D721Med (cell line): ENCODE measurements around the gene BMERB1.
"Not testable (repeated sequence)": the region's sequence is repeated elsewhere in the genome, so short reads cannot be mapped to it uniquely, and the experiment has no call there.

Experiments used
- DNase-seq: peaks from one replicate; pipeline ENCODE4 v3.0.0; 2011; ENCODE audit warnings: low spot score; ENCODE audit not compliant: insufficient read length
- FAIRE-seq: peaks from 2 replicates; lab custom pipeline; 2011; peaks lifted over from hg19 to GRCh38; lab: Jason Lieb, UNC
- TF ChIP-seq, protein P1 (sequence below): IDR thresholded peaks from 2 replicates; pipeline ENCODE4 v1.5.1; 2012; ENCODE audit warnings: mild to moderate bottlenecking, control low read depth; ENCODE audit not compliant: insufficient read depth; ENCODE audit errors: missing control alignments

BMERB1 gene

DNA sequence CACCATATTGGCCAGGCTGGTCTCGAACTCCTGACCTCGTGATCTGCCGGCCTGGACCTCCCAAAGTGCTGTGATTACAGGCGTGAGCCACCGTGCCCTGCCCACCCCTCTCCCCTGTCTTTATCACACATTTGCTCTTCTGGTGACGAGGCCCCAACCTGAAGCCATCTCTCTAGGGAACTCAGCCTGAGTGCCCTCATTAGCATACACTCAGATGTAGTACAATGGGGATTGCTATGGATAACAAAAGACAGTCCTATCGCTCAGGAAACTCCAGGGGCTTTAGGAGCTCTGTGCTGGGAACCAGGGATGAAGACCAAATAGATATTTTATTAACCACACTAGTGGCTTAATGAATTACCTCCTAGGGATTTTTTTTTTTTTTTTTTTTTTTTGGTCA lies 107.9 kb downstream of the BMERB1 start:
- no peak for FAIRE-seq
- DNase-seq, result no peak
- TF ChIP-seq, protein P1, sequence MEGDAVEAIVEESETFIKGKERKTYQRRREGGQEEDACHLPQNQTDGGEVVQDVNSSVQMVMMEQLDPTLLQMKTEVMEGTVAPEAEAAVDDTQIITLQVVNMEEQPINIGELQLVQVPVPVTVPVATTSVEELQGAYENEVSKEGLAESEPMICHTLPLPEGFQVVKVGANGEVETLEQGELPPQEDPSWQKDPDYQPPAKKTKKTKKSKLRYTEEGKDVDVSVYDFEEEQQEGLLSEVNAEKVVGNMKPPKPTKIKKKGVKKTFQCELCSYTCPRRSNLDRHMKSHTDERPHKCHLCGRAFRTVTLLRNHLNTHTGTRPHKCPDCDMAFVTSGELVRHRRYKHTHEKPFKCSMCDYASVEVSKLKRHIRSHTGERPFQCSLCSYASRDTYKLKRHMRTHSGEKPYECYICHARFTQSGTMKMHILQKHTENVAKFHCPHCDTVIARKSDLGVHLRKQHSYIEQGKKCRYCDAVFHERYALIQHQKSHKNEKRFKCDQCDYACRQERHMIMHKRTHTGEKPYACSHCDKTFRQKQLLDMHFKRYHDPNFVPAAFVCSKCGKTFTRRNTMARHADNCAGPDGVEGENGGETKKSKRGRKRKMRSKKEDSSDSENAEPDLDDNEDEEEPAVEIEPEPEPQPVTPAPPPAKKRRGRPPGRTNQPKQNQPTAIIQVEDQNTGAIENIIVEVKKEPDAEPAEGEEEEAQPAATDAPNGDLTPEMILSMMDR, result no peak

DNA sequence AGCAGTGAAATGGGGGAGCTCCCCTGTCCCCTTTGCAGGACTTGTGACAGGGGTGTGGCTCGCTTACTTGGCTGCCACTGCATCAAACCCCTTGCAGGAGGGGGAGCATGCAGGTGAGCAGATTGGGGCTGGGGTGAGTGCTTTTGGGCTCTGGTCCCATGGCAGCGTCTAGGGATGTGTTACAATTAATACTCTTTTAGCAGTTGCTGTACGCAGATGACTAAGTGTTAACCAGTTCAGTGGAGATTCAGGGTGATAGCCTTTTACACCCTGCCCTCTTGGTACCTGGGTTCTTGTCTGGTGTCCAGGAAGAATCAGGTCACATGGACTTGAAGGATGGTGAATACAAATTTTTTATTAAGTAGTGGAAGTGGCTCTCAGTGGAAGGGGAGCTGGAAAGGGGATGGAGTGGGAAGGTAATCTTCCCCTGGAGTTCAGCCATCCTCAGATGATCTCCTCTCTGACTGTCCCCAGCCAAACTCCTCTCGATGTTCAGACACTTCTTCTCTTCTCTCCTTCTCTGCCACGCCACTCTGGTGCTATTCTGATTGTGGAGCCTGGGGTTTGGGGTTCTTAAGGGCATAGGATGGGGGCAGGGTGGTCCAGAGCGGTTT lies 108.5 kb downstream of the BMERB1 start:
- TF ChIP-seq, protein P1, result no peak
- no peak for DNase-seq
- no peak for FAIRE-seq

DNA sequence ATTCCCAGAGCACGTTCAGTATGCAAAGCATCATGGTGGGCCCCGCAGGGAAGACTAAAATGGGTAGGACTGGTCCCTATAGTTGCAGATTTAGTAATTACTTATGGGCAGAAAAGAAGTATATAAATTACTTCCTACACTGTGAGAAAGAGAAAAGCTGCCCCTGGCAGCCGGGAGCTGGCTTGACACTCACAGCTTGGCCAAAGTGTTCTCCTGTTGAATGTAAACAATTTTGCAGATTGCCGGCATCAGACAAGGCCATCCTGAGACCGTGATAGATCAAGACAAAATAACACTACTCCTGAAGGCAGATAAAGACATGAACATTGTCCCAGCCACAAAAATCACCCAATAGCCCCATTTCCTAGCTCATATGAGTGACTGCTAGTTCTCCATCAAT lies 110.0 kb downstream of the BMERB1 start:
- DNase-seq (no peak), FAIRE-seq (no peak)
- TF ChIP-seq, protein P1, result no peak

DNA sequence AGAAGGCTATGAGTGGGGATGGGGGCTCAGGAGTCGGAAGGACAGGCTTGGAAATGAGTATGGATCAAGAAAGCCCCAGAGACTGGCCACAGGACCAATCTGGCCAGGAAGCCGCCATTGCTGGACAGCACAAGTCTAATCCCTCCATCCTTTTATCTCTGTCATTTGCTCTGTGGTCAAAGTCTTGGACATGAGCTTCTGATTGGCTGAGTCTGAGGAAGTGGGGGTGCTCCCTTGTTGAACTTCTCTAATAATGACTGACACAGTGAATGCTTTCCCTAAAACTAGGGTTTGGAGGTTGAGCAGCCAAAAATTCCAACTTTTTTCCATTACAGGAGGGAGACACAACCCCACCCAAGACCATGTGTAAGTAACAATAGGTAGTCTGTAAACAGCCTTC lies 111.2 kb downstream of the BMERB1 start:
- DNase-seq (no peak), FAIRE-seq (no peak)
- TF ChIP-seq, protein P1, result no peak

DNA sequence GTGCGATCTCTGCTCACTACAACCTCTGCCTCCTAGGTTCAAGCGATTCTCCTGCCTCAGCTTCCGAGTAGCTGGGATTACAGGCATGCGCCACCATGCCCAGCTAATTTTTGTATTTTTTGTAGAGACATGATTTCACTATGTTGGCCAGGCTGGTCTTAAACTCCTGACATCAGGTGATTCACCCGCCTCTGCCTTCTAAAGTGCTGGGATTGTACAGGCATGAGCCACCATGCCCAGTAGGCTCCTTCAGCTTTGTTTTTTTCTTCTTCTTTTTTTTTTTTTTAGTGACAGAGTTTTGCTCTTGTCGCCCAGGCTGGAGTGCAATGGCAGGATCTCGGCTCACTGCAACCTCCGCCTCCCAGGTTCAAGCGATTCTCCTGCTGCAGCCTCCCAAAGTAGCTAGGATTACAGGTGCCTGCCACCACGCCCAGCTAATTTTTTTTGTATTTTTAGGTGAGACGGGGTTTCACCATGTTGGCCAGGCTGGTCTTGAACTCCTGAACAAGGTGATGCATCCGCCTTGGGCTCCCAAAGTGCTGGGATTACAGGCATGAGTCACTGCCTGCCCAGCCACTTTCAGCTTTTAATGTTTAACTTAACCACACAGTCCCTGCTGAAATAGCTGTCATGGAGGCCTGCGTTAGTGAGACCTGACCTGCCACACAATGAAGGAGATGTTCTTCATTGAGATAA lies 112.8 kb downstream of the BMERB1 start:
- not testable (repeated sequence) for FAIRE-seq, DNase-seq

DNA sequence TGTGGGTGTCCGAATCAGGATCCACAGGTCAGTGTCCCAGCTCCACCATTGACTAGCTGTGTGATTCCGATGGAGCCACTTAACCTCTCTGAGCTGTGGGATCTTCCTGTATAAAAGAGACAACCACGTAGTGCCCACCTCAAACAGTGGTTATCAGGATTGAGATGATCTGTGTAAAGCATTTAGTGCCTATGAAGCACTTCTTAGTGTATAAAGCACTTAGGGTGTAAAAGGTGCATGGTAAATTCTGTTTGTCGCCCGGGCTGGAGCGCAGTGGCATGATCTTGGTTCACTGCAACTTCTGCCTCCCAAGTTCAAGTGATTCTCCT lies 113.3 kb downstream of the BMERB1 start:
- FAIRE-seq, result no peak
- TF ChIP-seq, protein P1, result no peak
- no peak for DNase-seq

DNA sequence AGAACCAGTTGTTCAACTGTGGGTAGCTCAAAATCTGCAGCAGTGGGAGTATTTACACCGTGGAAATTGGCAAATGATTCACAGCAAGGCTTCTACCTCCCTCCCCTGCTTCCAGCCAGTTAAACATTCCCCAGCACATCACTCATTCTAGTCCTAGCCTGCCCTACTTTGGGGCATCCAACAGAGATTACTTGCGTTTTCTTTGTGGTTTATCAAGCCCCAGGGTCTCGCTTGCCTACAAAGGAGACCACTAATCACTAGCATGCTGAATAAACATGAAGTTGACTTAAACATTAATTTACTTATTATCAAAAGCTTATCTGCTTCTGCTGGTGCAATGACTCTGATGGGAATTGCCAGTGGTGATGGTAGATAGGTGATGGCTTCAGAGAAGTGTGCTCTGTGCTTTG lies 114.1 kb downstream of the BMERB1 start:
- FAIRE-seq, result no peak
- DNase-seq, result no peak
- TF ChIP-seq, protein P1, result no peak
